ENCODE results near the gene HOXB4.

DNA sequence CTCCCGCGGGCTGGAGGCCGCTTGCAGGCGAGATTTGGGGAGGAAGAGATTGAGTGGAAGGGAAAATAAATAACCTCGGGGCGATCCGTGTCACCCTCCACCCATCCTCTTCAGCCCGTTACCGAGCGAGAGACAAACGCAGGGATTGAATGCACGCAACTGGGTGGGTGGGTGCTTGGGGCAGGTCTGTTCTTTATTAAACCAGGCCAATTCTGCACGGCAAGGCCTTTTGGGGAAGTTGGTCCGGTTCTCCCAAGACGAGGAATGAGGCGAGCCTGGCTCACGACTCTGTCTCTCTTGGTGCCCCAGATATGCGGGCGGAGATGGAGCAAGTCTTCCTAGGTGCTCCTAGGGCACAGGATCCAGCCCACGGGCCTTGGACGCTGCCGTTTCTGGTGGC is 33.1 kb upstream of the HOXB4 start:
- TF ChIP-seq, protein P1, sequence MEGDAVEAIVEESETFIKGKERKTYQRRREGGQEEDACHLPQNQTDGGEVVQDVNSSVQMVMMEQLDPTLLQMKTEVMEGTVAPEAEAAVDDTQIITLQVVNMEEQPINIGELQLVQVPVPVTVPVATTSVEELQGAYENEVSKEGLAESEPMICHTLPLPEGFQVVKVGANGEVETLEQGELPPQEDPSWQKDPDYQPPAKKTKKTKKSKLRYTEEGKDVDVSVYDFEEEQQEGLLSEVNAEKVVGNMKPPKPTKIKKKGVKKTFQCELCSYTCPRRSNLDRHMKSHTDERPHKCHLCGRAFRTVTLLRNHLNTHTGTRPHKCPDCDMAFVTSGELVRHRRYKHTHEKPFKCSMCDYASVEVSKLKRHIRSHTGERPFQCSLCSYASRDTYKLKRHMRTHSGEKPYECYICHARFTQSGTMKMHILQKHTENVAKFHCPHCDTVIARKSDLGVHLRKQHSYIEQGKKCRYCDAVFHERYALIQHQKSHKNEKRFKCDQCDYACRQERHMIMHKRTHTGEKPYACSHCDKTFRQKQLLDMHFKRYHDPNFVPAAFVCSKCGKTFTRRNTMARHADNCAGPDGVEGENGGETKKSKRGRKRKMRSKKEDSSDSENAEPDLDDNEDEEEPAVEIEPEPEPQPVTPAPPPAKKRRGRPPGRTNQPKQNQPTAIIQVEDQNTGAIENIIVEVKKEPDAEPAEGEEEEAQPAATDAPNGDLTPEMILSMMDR (IDR thresholded peaks at IDR 0.05; ENCODE audit: low read depth, low read length, poor library complexity, severe bottlenecking), result no peak
- TF ChIP-seq EZH2phosphoT487 (IDR thresholded peaks at IDR 0.05; ENCODE audit: borderline replicate concordance, low read length), result no peak
